Thymus (tissue), 11 donors: ENCODE data around the gene ATP10D. TPM values are rescaled to one million over a fixed set of nuclear protein-coding genes. Genes with fewer than 3 reads are reported as not detected.
"Not testable (repeated sequence)": the region's sequence is repeated elsewhere in the genome, so short reads cannot be mapped to it uniquely, and the experiment has no call there.

Experiments used
- DNase-seq, 9 donors: peaks; one replicate each; pipeline ENCODE4 v3.0.0-alpha.2; 2013; ENCODE audit warnings: low spot score in 9 of 9, low read depth in 6 of 9, missing footprints in 1 of 9
- H3K27ac ChIP-seq, 2 donors: one replicate each; pipeline ENCODE4 v1.5.1; 2013; ENCODE audit warnings: control low read depth in 1 of 2, low read depth in 1 of 2, low read length in 1 of 2, mild to moderate bottlenecking in 1 of 2, moderate library complexity in 1 of 2
- H3K27me3 ChIP-seq, 2 donors: one replicate each; pipeline ENCODE4 v1.5.1; 2013; ENCODE audit warnings: low read length in 1 of 2; ENCODE audit not compliant: control insufficient read depth in 2 of 2, insufficient read depth in 1 of 2
- H3K36me3 ChIP-seq, 2 donors: one replicate each; pipeline ENCODE4 v1.5.1; 2013; ENCODE audit warnings: low read length in 1 of 2, mild to moderate bottlenecking in 1 of 2, moderate library complexity in 1 of 2; ENCODE audit not compliant: control insufficient read depth in 2 of 2, insufficient read depth in 2 of 2
- H3K4me1 ChIP-seq, 2 donors: one replicate each; pipeline ENCODE4 v1.5.1; 2013; ENCODE audit warnings: low read length in 2 of 2; ENCODE audit not compliant: control insufficient read depth in 2 of 2, insufficient read depth in 2 of 2
- H3K4me3 ChIP-seq, 2 donors: one replicate each; pipeline ENCODE4 v1.5.1; 2013; ENCODE audit warnings: low read length in 2 of 2, control low read depth in 1 of 2, mild to moderate bottlenecking in 1 of 2
- H3K9me3 ChIP-seq, 2 donors: one replicate each; pipeline ENCODE4 v1.5.1; 2013; ENCODE audit warnings: low read length in 1 of 2, mild to moderate bottlenecking in 1 of 2; ENCODE audit not compliant: control insufficient read depth in 2 of 2, insufficient read depth in 1 of 2
- WGBS: extraction: QIAGEN DNeasy Blood & Tissue Kit; methylation state at CpG from one replicate; pipeline ENCODE4 v1.1.7; 2013; 5-methylcytosine and 5-hydroxymethylcytosine counted together
- polyA plus RNA-seq: library from polyadenylated mRNA; stranded (reverse); fragments of 200-250 nt; gene quantifications from one replicate; pipeline ENCODE4 v1.2.3, GENCODE V29; 2013
- total RNA-seq: library from RNA; stranded (reverse); fragments of 120-200 nt; gene quantifications from one replicate; pipeline ENCODE4 v1.2.4, GENCODE V29; 2013
- donor health status: healthy.

The ATP10D gene
- total and polyA plus RNA-seq, 2 donors: 7.2 to 8.4 TPM

GRCh38 chr4:47526281-47526680 lies 41.2 kb downstream of the ATP10D start:
- no peaks in the 10 kb centered on the region for H3K4me1 ChIP-seq
- no peaks in the 10 kb centered on the region for H3K9me3 ChIP-seq
- no peak for DNase-seq
- no peak overlapping the region for H3K27ac ChIP-seq
- H3K27me3 ChIP-seq: no peaks in the 10 kb centered on the region
- no peak overlapping the region for H3K4me3 ChIP-seq
- H3K36me3 ChIP-seq: no peaks in the 10 kb centered on the region

GRCh38 chr4:47528646-47529045 lies 43.6 kb downstream of the ATP10D start:
- WGBS: 93% methylated on average over 3 of the region's 3 CpGs
- not testable (repeated sequence) for H3K4me3 ChIP-seq, H3K27me3 ChIP-seq, H3K27ac ChIP-seq, H3K36me3 ChIP-seq, H3K9me3 ChIP-seq, DNase-seq
- peaks cover 8 to 10% of the 10 kb centered on the region in 2 donors for H3K4me1 ChIP-seq

DNA sequence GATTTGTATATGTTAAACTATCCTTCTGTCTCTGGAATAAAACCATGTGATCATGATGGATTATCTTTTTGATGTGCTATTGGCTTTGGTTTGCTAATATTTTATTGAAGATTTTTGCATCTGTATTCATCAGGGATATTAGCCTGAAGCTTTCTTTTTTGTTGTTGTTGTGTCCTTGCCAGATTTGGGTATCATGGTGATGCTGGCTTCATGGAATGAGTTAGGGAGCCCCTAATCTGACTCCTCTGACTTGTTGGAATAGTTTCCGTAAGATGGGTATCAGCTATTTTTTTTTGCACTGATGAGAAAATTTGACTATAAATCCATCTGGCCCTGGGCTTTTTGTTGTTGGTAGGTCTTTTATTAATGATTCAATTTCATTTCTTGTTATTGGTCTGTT lies 45.7 kb downstream of the ATP10D start:
- H3K36me3 ChIP-seq: no peaks in the 10 kb centered on the region
- no peaks in the 10 kb centered on the region for H3K9me3 ChIP-seq
- no peak for DNase-seq
- H3K27me3 ChIP-seq: no peaks in the 10 kb centered on the region
- no peak overlapping the region for H3K27ac ChIP-seq
- WGBS: 97% methylated on average over 1 of the region's 1 CpG
- H3K4me3 ChIP-seq: no peak overlapping the region
- H3K4me1 ChIP-seq: peaks cover 8 to 10% of the 10 kb centered on the region in 2 donors

- no peak overlapping the region for H3K27ac ChIP-seq
- H3K4me1 ChIP-seq: peaks cover 8 to 10% of the 10 kb centered on the region in 2 donors
- DNase-seq: peak; percentile 7 to 79 (median 34)
- H3K27me3 ChIP-seq: no peaks in the 10 kb centered on the region
- no peak overlapping the region for H3K4me3 ChIP-seq
- 5% methylated on average over 2 of the region's 2 CpGs for WGBS
- no peaks in the 10 kb centered on the region for H3K36me3 ChIP-seq
- no peaks in the 10 kb centered on the region for H3K9me3 ChIP-seq
These were observed 46.3 kb downstream of the ATP10D start for GRCh38 chr4:47531241-47531953.

GRCh38 chr4:47531954-47532321 lies 46.9 kb downstream of the ATP10D start:
- Histone ChIP-seq H3K9me3 (no peaks in the 10 kb centered on the region), H3K4me3 (no peak overlapping the region), H3K4me1 (peaks cover 8 to 10% of the 10 kb centered on the region in 2 donors), H3K36me3 (no peaks in the 10 kb centered on the region), H3K27ac (peak overlapping the region in 1 of 2 donors; percentile 22), H3K27me3 (no peaks in the 10 kb centered on the region)
- WGBS: 17% methylated on average over 2 of the region's 2 CpGs
- DNase-seq: no peak

DNA sequence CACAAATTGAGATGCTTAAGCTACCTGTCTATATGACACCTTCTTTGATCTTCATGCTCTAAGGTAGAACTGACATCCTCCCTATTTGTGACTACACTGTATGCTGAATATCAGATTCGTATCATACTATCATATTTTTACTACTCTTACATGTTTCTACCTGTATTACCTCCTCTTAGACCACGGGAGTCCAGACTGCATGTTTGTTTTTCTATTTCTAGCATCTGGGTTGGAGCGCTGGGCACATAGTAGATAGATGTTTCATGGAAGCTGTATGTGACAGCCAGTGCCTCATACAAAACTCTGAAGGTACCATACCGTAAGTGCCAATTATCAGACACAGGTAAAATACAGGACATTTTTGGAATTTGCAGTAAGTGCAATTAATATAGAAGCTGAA lies 47.6 kb downstream of the ATP10D start:
- DNase-seq: no peak
- H3K9me3 ChIP-seq: no peaks in the 10 kb centered on the region
- no peaks in the 10 kb centered on the region for H3K36me3 ChIP-seq
- H3K4me1 ChIP-seq: peaks cover 8 to 10% of the 10 kb centered on the region in 2 donors
- H3K4me3 ChIP-seq: no peak overlapping the region
- WGBS: 79% methylated on average over 4 of the region's 4 CpGs
- no peak overlapping the region for H3K27ac ChIP-seq
- H3K27me3 ChIP-seq: no peaks in the 10 kb centered on the region

- no peak for DNase-seq
- Histone ChIP-seq H3K4me3 (no peak overlapping the region), H3K27me3 (no peaks in the 10 kb centered on the region), H3K9me3 (no peaks in the 10 kb centered on the region), H3K27ac (no peak overlapping the region), H3K4me1 (peaks cover 8 to 10% of the 10 kb centered on the region in 2 donors), H3K36me3 (no peaks in the 10 kb centered on the region)
- 92% methylated on average over 4 of the region's 4 CpGs for WGBS
These were observed 48.7 kb downstream of the ATP10D start for GRCh38 chr4:47533689-47534347.

DNA sequence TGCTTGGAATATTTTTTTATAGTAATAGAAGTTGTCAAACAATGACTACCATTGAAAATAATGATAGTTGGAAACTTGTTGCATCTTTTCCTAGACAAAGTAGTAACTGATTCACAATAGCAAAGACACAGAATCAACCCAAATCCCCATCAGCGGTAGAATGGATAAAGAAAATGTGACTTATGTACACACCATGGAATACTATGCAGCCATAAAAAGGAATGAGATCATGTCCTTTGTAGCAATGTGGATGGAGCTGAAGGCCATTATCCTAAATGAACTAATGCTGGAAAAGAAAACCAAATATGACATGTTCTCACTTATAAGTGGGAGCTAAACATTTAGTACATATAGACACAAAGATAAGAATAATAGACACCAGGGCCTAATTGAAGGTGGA lies 49.7 kb downstream of the ATP10D start:
- no peaks in the 10 kb centered on the region for H3K36me3 ChIP-seq
- no peak for DNase-seq
- peaks cover 8 to 10% of the 10 kb centered on the region in 2 donors for H3K4me1 ChIP-seq
- no peak overlapping the region for H3K4me3 ChIP-seq
- H3K27ac ChIP-seq: no peak overlapping the region
- H3K9me3 ChIP-seq: no peaks in the 10 kb centered on the region
- H3K27me3 ChIP-seq: no peaks in the 10 kb centered on the region
- 99% methylated on average over 1 of the region's 1 CpG for WGBS

GRCh38 chr4:47535567-47536147 lies 50.6 kb downstream of the ATP10D start:
- H3K36me3 ChIP-seq: no peaks in the 10 kb centered on the region

More at GRCh38 chr4:47535567-47536147, 50.6 kb downstream of the ATP10D start:
- no peaks in the 10 kb centered on the region for H3K9me3 ChIP-seq
- H3K27me3 ChIP-seq: no peaks in the 10 kb centered on the region
- 84% methylated on average over 5 of the region's 5 CpGs for WGBS
- DNase-seq: no peak
- H3K27ac ChIP-seq: no peak overlapping the region
- H3K4me1 ChIP-seq: peaks cover 8 to 10% of the 10 kb centered on the region in 2 donors
- no peak overlapping the region for H3K4me3 ChIP-seq
